ENCODE measurements around the gene DNAJC25.
"Not testable (repeated sequence)": the region's sequence is repeated elsewhere in the genome, so short reads cannot be mapped to it uniquely, and the experiment has no call there.

DNAJC25 gene

GRCh38 chr9:111631214-111631971, at the start of gene DNAJC25:
Gene DNAJC25 (plus strand): TSS chr9:111631334. CDS start chr9:111631408, 74 bp downstream.
- peak; percentile 62 to 98 (median 95) for DNase-seq

- peak in 1 of 56 donors; percentile 10 for DNase-seq
Measured at GRCh38 chr9:111582888-111583287, 48.2 kb upstream of the DNAJC25 start.

- no peak for DNase-seq
Measured at GRCh38 chr9:111586378-111586777, 44.8 kb upstream of the DNAJC25 start.

GRCh38 chr9:111588846-111589245, 42.3 kb upstream of the DNAJC25 start:
- no peak for DNase-seq

- peak in 50 of 56 donors; percentile 1 to 80 (median 36) for DNase-seq
Measured at GRCh38 chr9:111597852-111598732, 33.0 kb upstream of the DNAJC25 start.

GRCh38 chr9:111598733-111599091, 32.4 kb upstream of the DNAJC25 start:
- peak in 7 of 56 donors; percentile 14 to 45 (median 16) for DNase-seq

- DNase-seq = peak in 55 of 56 donors; percentile 1 to 82 (median 50)
Measured at GRCh38 chr9:111599092-111599954, 31.8 kb upstream of the DNAJC25 start, which contains the start of gene PTGR1. Gene PTGR1 (minus strand): TSS chr9:111599647. CDS start chr9:111597422, 2,225 bp downstream.

- DNase-seq = peak in 5 of 56 donors; percentile 12 to 37 (median 28)
Measured at GRCh38 chr9:111599955-111600343, 31.2 kb upstream of the DNAJC25 start.

- DNase-seq = no peak
Measured at GRCh38 chr9:111601237-111602018, 29.7 kb upstream of the DNAJC25 start.

- no peak for DNase-seq
Measured at GRCh38 chr9:111603041-111603440, 28.1 kb upstream of the DNAJC25 start.

GRCh38 chr9:111604054-111604615, 27.0 kb upstream of the DNAJC25 start:
- DNase-seq = no peak

- DNase-seq = no peak
Measured at GRCh38 chr9:111605041-111605559, 26.0 kb upstream of the DNAJC25 start.

GRCh38 chr9:111610149-111610548, 21.0 kb upstream of the DNAJC25 start:
- no peak for DNase-seq

- DNase-seq = no peak
Measured at GRCh38 chr9:111610845-111611244, 20.3 kb upstream of the DNAJC25 start.

GRCh38 chr9:111613436-111614040, 17.6 kb upstream of the DNAJC25 start:
- no peak for DNase-seq

GRCh38 chr9:111615928-111616327, 15.2 kb upstream of the DNAJC25 start:
- DNase-seq = no peak

GRCh38 chr9:111617349-111617748, 13.8 kb upstream of the DNAJC25 start:
- DNase-seq = not testable (repeated sequence)

- peak in 20 of 56 donors; percentile 0 to 29 (median 6) for DNase-seq
Measured at GRCh38 chr9:111621895-111622480, 9.1 kb upstream of the DNAJC25 start.

GRCh38 chr9:111622626-111623025, 8.5 kb upstream of the DNAJC25 start:
- no peak for DNase-seq
